ENCODE data around the gene POU6F2. TPM values are rescaled to one million over a fixed set of nuclear protein-coding genes. Genes with fewer than 3 reads are reported as not detected.

Gene POU6F2
- total and polyA plus RNA-seq, 7 donors: 0.01 TPM; not detected in 6

DNA sequence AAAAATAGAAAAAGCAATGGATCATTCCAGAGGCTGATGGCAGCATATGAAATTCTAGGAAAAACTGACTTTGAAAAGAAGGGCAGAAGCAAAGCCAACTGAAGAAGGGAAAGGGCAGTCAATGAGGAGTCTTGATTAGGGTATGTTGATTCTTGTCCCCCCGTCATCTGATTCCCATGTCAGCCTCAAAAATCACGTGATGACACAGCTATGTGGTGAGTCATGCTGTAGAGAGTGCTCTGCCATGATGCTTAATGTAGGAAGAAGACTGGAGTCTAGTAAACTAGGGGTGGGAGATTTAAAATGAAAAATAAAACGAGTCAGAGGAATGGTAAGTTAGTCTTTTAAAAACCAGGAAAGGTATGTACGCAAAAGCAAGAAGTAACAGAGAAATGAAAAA lies 3.9 kb upstream of the POU6F2 start:
- peaks cover 4 to 9% (median 4%) of the 10 kb centered on the region in 3 donors for H3K27me3 ChIP-seq (ENCODE audit: insufficient read depth in 3 of 3, low read length in 2 of 3)
- ATAC-seq: no peak

DNA sequence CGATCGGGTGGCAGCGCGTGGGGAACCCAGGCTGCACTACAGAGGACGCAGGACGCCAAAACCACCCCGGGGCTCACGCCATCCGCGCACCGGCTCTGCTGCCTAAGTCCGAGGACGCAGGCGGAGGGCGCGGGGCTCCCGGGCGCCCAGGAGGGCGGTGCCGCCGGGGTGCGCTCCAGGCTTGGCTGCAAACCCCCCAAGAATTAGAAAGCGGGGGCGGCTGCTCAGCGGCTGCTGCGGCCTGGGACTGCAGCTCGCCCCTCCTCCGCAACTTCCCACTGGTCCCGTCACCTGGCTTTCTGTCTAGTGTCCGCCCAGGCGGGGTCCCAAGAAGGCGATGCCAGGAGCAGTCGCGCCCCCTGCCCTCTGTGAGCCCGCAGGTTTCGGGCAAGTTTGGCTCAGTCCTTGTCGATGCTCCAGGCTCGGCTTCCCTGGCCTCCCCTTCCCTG lies 1.7 kb upstream of the POU6F2 start:
- WGBS, 3 donors: 1 to 2% (median 1%) methylated on average over 27 to 38 of the region's 38 CpGs
- DNase-seq: peak in 1 of 2 donors; percentile 38
- Histone ChIP-seq H3K27ac (no peak overlapping the region), H3K9me3 (no peaks in the 10 kb centered on the region), H3K27me3 (ENCODE audit: insufficient read depth in 3 of 3, low read length in 2 of 3) (peaks cover 4 to 9% (median 4%) of the 10 kb centered on the region in 3 donors), H3K4me3 (no peak overlapping the region), H3K36me3 (ENCODE audit: insufficient read depth in 1 of 2, low read depth in 1 of 2) (no peaks in the 10 kb centered on the region), H3K4me1 (no peaks in the 10 kb centered on the region)
- intact Hi-C loops (cut with DNase I): no loop called here
- no peak for ATAC-seq
- TF ChIP-seq, protein P1, sequence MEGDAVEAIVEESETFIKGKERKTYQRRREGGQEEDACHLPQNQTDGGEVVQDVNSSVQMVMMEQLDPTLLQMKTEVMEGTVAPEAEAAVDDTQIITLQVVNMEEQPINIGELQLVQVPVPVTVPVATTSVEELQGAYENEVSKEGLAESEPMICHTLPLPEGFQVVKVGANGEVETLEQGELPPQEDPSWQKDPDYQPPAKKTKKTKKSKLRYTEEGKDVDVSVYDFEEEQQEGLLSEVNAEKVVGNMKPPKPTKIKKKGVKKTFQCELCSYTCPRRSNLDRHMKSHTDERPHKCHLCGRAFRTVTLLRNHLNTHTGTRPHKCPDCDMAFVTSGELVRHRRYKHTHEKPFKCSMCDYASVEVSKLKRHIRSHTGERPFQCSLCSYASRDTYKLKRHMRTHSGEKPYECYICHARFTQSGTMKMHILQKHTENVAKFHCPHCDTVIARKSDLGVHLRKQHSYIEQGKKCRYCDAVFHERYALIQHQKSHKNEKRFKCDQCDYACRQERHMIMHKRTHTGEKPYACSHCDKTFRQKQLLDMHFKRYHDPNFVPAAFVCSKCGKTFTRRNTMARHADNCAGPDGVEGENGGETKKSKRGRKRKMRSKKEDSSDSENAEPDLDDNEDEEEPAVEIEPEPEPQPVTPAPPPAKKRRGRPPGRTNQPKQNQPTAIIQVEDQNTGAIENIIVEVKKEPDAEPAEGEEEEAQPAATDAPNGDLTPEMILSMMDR (IDR thresholded peaks at IDR 0.05): no peak

More for the DNA sequence above, 3.9 kb upstream of the POU6F2 start:
- no peaks in the 10 kb centered on the region for H3K36me3 ChIP-seq (ENCODE audit: insufficient read depth in 1 of 2, low read depth in 1 of 2)
- no peak overlapping the region for H3K27ac ChIP-seq
- no peaks in the 10 kb centered on the region for H3K4me1 ChIP-seq
- no peak for DNase-seq
- intact Hi-C loops (cut with DNase I): no loop called here
- 60 to 68% (median 62%) methylated on average over 4 of the region's 4 CpGs for WGBS, 3 donors
- no peaks in the 10 kb centered on the region for H3K9me3 ChIP-seq
- H3K4me3 ChIP-seq: no peak overlapping the region
- TF ChIP-seq, protein P1 (IDR thresholded peaks at IDR 0.05): no peak

DNA sequence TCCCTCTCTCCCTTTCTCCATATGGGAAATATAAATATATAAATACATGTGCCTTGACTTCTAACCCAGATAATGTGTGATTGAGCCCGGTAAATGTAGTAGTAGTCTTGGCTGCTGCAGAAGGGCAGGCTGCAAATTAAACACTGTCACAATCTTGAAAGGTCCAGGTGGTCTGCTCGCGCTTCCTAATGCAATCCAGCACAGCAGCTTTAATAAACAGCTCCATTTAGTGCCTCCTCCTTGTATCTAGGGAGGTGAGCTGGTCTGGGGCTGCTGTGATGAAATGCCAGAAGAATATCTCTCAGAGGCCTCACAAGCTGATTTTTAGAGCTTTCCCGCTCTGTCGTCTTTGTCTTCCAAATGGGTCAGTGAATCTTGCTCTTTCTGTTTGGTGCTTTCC lies 782 bp downstream of the POU6F2 start:
- Histone ChIP-seq H3K4me1 (no peaks in the 10 kb centered on the region), H3K36me3 (ENCODE audit: insufficient read depth in 1 of 2, low read depth in 1 of 2) (no peaks in the 10 kb centered on the region), H3K4me3 (no peak overlapping the region), H3K27me3 (ENCODE audit: insufficient read depth in 3 of 3, low read length in 2 of 3) (peaks cover 4 to 9% (median 4%) of the 10 kb centered on the region in 3 donors), H3K27ac (no peak overlapping the region), H3K9me3 (no peaks in the 10 kb centered on the region)
- TF ChIP-seq, protein P1 (IDR thresholded peaks at IDR 0.05): no peak
- 53 to 55% (median 54%) methylated on average over 5 of the region's 5 CpGs for WGBS, 3 donors
- no peak for ATAC-seq
- intact Hi-C loops (cut with DNase I): no loop called here
- DNase-seq: no peak

DNA sequence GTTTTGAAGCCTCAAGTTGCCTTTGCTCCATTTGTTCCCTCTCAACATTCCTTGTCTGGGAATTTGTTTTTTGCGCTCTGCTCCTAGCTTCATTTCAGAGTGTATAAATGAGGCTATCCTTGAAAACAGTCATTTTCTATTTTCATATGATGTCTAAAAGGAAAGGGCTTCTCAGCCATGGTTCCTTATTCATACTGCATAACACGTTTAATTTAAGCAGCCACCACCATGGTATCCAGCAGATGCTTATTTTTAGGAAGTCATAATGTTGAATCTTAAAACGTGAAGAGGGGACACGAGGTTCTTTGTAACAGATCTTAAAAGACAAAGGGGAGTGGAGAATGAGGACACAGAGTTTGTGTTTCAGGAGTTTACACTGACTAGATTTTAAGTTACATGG lies 14.5 kb downstream of the POU6F2 start:
- 35 to 49% (median 48%) methylated on average over 4 of the region's 4 CpGs for WGBS, 3 donors
- no peaks in the 10 kb centered on the region for H3K4me1 ChIP-seq

More for the DNA sequence above, 14.5 kb downstream of the POU6F2 start:
- TF ChIP-seq, protein P1 (IDR thresholded peaks at IDR 0.05): no peak
- intact Hi-C loops (cut with DNase I): no loop called here
- no peak for ATAC-seq
- H3K36me3 ChIP-seq (ENCODE audit: insufficient read depth in 1 of 2, low read depth in 1 of 2): no peaks in the 10 kb centered on the region
- no peaks in the 10 kb centered on the region for H3K27me3 ChIP-seq (ENCODE audit: insufficient read depth in 3 of 3, low read length in 2 of 3)
- no peak overlapping the region for H3K27ac ChIP-seq
- DNase-seq: no peak
- no peak overlapping the region for H3K4me3 ChIP-seq
- no peaks in the 10 kb centered on the region for H3K9me3 ChIP-seq

All from psoas muscle (tissue), 8 donors.